HEK293T (cell line): ENCODE measurements around the gene GSTA1.
"Not testable (repeated sequence)": the region's sequence is repeated elsewhere in the genome, so short reads cannot be mapped to it uniquely, and the experiment has no call there.

Experiments used
- ARNT ChIP-seq: fragments of 450-650 bp; IDR thresholded peaks from 2 replicates; pipeline ENCODE4 v1.6.1; 2017; ENCODE audit warnings: mild to moderate bottlenecking
- BHLHE40 ChIP-seq: fragments of 450-650 bp; IDR thresholded peaks from 2 replicates; pipeline ENCODE4 v1.6.1; 2016; ENCODE audit warnings: mild to moderate bottlenecking, moderate library complexity, borderline replicate concordance
- FOXK2 ChIP-seq: fragments of 450-650 bp; IDR thresholded peaks from 2 replicates; pipeline ENCODE4 v1.6.1; 2016; ENCODE audit warnings: mild to moderate bottlenecking
- FOXM1 ChIP-seq: fragments of 450-650 bp; IDR thresholded peaks from 2 replicates; pipeline ENCODE4 v1.6.1; 2017; ENCODE audit warnings: mild to moderate bottlenecking, borderline replicate concordance
- HDGF ChIP-seq: fragments of 450-650 bp; IDR thresholded peaks from 2 replicates; pipeline ENCODE4 v1.6.1; 2017; ENCODE audit warnings: antibody characterized with exemption, borderline replicate concordance
- LEF1 ChIP-seq: fragments of 450-650 bp; IDR thresholded peaks from 2 replicates; pipeline ENCODE4 v1.6.1; 2017; ENCODE audit warnings: mild to moderate bottlenecking, borderline replicate concordance
- ZNF384 ChIP-seq: fragments of 450-650 bp; IDR thresholded peaks from 2 replicates; pipeline ENCODE4 v1.6.1; 2016
- TF ChIP-seq, protein P1 (sequence below): fragments of 450-650 bp; IDR thresholded peaks from 2 replicates; pipeline ENCODE4 v1.6.1; 2016

DNA sequence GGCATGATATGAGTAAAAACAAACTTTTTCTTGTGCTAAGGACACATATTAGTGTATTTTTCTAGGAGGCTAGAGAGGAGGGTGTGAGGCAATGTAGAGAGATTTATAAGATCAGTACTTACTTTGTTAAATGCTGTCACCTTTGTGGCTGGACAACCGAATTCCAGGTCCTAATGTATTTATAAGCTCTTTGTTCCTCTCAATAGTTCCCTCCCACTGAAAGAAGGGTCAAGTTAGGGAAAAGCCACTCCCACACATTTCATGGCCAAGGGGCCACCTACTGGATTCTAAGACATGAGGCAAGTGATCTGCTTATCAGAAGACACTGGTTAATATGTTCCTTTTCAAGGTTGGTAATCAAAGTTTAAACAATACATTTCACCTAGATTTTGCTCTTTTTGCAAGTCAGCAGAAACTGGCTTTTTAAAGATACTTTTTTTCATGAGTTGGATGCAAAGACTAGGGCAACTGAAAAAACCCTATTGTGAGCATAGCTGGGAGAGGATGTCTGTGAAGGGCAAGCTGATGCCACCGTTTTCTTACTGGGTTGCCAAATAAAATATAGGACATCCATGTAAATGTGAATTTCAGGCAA lies 40.2 kb downstream of the GSTA1 start, which contains the start of gene GSTA2:
- TF ChIP-seq BHLHE40, LEF1, ZNF384, FOXM1, HDGF, ARNT, FOXK2: not testable (repeated sequence)
- TF ChIP-seq, protein P1, sequence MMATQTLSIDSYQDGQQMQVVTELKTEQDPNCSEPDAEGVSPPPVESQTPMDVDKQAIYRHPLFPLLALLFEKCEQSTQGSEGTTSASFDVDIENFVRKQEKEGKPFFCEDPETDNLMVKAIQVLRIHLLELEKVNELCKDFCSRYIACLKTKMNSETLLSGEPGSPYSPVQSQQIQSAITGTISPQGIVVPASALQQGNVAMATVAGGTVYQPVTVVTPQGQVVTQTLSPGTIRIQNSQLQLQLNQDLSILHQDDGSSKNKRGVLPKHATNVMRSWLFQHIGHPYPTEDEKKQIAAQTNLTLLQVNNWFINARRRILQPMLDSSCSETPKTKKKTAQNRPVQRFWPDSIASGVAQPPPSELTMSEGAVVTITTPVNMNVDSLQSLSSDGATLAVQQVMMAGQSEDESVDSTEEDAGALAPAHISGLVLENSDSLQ: not testable (repeated sequence)
